Upper lobe of left lung (tissue), 4 donors: Measurements from ENCODE around the gene NFATC2.

Experiments
- POLR2AphosphoS5 ChIP-seq, 2 donors: sonication (generic); formaldehyde crosslinking; IDR thresholded peaks; one replicate each; pipeline ENCODE4 v1.5.1; 2017; ENCODE audit warnings: antibody characterized with exemption in 2 of 2
- TF ChIP-seq, protein P1 (sequence below), 6 experiments: fragments of 450-650 bp in 4 of 6; fragments of 200-600 bp in 2 of 6; sonication (generic) in 2 of 6; IDR thresholded peaks; one replicate each; pipeline ENCODE4 v1.5.1; 2016 to 2019; ENCODE audit warnings: antibody characterized with exemption in 6 of 6

GRCh38 chr20:51398552-51398951 is 144.0 kb downstream of the NFATC2 start:
- TF ChIP-seq, protein P1, sequence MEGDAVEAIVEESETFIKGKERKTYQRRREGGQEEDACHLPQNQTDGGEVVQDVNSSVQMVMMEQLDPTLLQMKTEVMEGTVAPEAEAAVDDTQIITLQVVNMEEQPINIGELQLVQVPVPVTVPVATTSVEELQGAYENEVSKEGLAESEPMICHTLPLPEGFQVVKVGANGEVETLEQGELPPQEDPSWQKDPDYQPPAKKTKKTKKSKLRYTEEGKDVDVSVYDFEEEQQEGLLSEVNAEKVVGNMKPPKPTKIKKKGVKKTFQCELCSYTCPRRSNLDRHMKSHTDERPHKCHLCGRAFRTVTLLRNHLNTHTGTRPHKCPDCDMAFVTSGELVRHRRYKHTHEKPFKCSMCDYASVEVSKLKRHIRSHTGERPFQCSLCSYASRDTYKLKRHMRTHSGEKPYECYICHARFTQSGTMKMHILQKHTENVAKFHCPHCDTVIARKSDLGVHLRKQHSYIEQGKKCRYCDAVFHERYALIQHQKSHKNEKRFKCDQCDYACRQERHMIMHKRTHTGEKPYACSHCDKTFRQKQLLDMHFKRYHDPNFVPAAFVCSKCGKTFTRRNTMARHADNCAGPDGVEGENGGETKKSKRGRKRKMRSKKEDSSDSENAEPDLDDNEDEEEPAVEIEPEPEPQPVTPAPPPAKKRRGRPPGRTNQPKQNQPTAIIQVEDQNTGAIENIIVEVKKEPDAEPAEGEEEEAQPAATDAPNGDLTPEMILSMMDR (IDR thresholded peaks at IDR 0.05) = no peak
- TF ChIP-seq POLR2AphosphoS5 (IDR thresholded peaks at IDR 0.05) = no peak
